Testis (tissue), 3 donors: ENCODE results near the gene TRIM31. TPM values are rescaled to one million over a fixed set of nuclear protein-coding genes. Genes with fewer than 3 reads are reported as not detected.

Source experiments
- DNase-seq: peaks from one replicate; pipeline ENCODE4 v3.0.0-alpha.2; 2019
- H3K27ac ChIP-seq, 2 donors: fragments of 200-600 bp; sonication (generic); one replicate each; pipeline ENCODE4 v1.5.1; 2019
- H3K27me3 ChIP-seq: fragments of 200-600 bp; sonication (generic); one replicate; pipeline ENCODE4 v1.5.1; 2019
- H3K36me3 ChIP-seq: fragments of 200-600 bp; sonication (generic); one replicate; pipeline ENCODE4 v1.5.1; 2017; ENCODE audit warnings: low read depth; ENCODE audit errors: missing control alignments
- H3K4me1 ChIP-seq: fragments of 200-600 bp; sonication (generic); one replicate; pipeline ENCODE4 v1.5.1; 2019
- H3K4me3 ChIP-seq, 2 donors: fragments of 200-600 bp; sonication (generic); one replicate each; pipeline ENCODE4 v1.5.1; 2017 to 2019
- H3K9me3 ChIP-seq: fragments of 200-600 bp; sonication (generic); one replicate; pipeline ENCODE4 v1.5.1; 2017
- POLR2A ChIP-seq: fragments of 450-650 bp; IDR thresholded peaks from one replicate; pipeline ENCODE4 v1.6.1; 2017; ENCODE audit warnings: antibody characterized with exemption, mild to moderate bottlenecking, moderate library complexity
- WGBS, 2 donors: methylation state at CpG; one replicate each; pipeline ENCODE4 v1.1.5; 2018; 5-methylcytosine and 5-hydroxymethylcytosine counted together
- intact Hi-C: fragments of 100-400 bp; cut with DNase I; formaldehyde crosslinking; loops from one replicate; pipeline ENCODE4 v1.15.1; 2023; ENCODE audit warnings: low total_unique reads
- polyA plus RNA-seq: library from polyadenylated mRNA; stranded (reverse); fragments of 350-450 nt; fragmentation: Illumina TruSeq; extraction: RNeasy Lipid Tissue Mini Kit (QIAGEN cat#74804); gene quantifications from one replicate; pipeline ENCODE4 v1.2.3, GENCODE V29; 2014; ENCODE audit warnings: low read depth, low replicate concordance; ENCODE audit not compliant: insufficient read depth
- total RNA-seq, 2 donors: library from RNA; depleted of rRNA; stranded (reverse); fragments of >200 nt; gene quantifications; one replicate each; pipeline ENCODE4 v1.2.3, GENCODE V29; 2016
- TF ChIP-seq, protein P1 (sequence below), 3 experiments: fragments of 450-650 bp in 2 of 3; fragments of 200-600 bp in 1 of 3; sonication (generic) in 1 of 3; IDR thresholded peaks; one replicate each; pipeline ENCODE4 v1.5.1; 2016 to 2019; ENCODE audit warnings: antibody characterized with exemption in 3 of 3, mild to moderate bottlenecking in 2 of 3, moderate library complexity in 1 of 3

TRIM31 gene
- total and polyA plus RNA-seq, 3 donors from 2014 or later, result 0.50 to 6.4 (median 4.0) TPM

- no peaks in the 10 kb centered on the region for H3K27me3 ChIP-seq
- TF ChIP-seq, protein P1, sequence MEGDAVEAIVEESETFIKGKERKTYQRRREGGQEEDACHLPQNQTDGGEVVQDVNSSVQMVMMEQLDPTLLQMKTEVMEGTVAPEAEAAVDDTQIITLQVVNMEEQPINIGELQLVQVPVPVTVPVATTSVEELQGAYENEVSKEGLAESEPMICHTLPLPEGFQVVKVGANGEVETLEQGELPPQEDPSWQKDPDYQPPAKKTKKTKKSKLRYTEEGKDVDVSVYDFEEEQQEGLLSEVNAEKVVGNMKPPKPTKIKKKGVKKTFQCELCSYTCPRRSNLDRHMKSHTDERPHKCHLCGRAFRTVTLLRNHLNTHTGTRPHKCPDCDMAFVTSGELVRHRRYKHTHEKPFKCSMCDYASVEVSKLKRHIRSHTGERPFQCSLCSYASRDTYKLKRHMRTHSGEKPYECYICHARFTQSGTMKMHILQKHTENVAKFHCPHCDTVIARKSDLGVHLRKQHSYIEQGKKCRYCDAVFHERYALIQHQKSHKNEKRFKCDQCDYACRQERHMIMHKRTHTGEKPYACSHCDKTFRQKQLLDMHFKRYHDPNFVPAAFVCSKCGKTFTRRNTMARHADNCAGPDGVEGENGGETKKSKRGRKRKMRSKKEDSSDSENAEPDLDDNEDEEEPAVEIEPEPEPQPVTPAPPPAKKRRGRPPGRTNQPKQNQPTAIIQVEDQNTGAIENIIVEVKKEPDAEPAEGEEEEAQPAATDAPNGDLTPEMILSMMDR (IDR thresholded peaks at IDR 0.05), result no peak
- TF ChIP-seq POLR2A, result no peak
- WGBS, 2 donors, result 75 to 81% methylated on average over 6 of the region's 6 CpGs
Observed at GRCh38 chr6:30092852-30093543, 19.9 kb downstream of the TRIM31 start.

GRCh38 chr6:30091577-30092381 is 21.1 kb downstream of the TRIM31 start:
- peak; percentile 74 for DNase-seq
- 57 to 62% methylated on average over 11 of the region's 11 CpGs for WGBS, 2 donors
- Histone ChIP-seq H3K4me1 (peaks cover 8% of the 10 kb centered on the region), H3K27me3 (no peaks in the 10 kb centered on the region), H3K27ac (no peak overlapping the region), H3K36me3 (no peaks in the 10 kb centered on the region), H3K9me3 (no peaks in the 10 kb centered on the region), H3K4me3 (no peak overlapping the region)
- intact Hi-C loops, result no loop called here
- TF ChIP-seq POLR2A, result no peak
- TF ChIP-seq, protein P1 (IDR thresholded peaks at IDR 0.05), result no peak

More at GRCh38 chr6:30092852-30093543, 19.9 kb downstream of the TRIM31 start:
- no peak overlapping the region for H3K27ac ChIP-seq
- intact Hi-C loops, result no loop called here
- no peak for DNase-seq
- H3K4me1 ChIP-seq, result peaks cover 8% of the 10 kb centered on the region
- H3K36me3 ChIP-seq, result no peaks in the 10 kb centered on the region
- no peak overlapping the region for H3K4me3 ChIP-seq
- no peaks in the 10 kb centered on the region for H3K9me3 ChIP-seq

DNA sequence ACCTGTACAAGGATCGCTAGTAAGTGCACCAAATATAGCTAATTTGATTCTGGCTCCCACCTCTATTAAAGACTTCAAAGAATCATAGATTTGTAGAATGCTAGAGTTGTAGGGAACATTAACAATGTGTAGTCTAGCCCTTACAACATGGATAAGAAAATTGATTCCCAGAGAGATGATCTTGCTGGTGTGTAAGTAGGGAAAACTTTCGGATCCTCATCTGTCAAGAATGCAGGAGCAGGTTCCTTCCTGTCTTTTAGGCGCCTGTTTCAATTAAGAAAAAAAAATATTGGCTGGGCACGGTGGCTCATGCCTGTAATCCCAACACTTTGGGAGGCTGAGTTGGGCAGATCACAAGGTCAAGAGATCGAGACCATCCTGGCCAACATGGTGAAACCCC is 25.0 kb downstream of the TRIM31 start:
- no peaks in the 10 kb centered on the region for H3K27me3 ChIP-seq
- intact Hi-C loops, result no loop called here

DNA sequence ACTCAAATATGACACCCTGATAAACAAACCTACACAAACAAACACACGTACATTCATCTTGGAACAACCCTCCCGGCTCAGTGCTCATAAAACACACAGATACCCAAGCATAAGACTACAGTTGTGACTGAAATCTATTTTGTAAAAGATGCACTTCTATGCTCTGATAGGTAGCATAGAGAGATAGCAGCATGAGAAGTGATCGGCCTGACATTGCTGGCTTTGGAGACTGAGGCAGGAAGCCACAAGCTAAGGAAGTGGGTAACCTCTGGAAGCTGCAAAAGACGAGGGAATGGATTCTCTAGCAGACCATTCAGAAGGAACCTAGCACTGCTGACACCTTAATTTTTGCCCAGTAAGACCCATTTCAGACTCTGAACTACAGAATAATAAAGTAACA is 35.7 kb downstream of the TRIM31 start:
- H3K4me1 ChIP-seq, result peaks cover 40% of the 10 kb centered on the region
- WGBS, 2 donors, result 36 to 55% methylated on average over 4 of the region's 4 CpGs
- H3K9me3 ChIP-seq, result no peaks in the 10 kb centered on the region
- no peak overlapping the region for H3K4me3 ChIP-seq
- H3K27ac ChIP-seq, result no peak overlapping the region
- intact Hi-C loops, result no loop called here
- H3K36me3 ChIP-seq, result no peaks in the 10 kb centered on the region
- DNase-seq, result no peak
- TF ChIP-seq, protein P1 (IDR thresholded peaks at IDR 0.05), result no peak
- no peak for TF ChIP-seq POLR2A
- H3K27me3 ChIP-seq, result no peaks in the 10 kb centered on the region

More for the DNA sequence above, 25.0 kb downstream of the TRIM31 start:
- Histone ChIP-seq H3K4me1 (peaks cover 8% of the 10 kb centered on the region), H3K9me3 (no peaks in the 10 kb centered on the region), H3K27ac (no peak overlapping the region), H3K4me3 (no peak overlapping the region), H3K36me3 (no peaks in the 10 kb centered on the region)
- DNase-seq, result no peak
- 85 to 89% methylated on average over 5 of the region's 5 CpGs for WGBS, 2 donors
- TF ChIP-seq, protein P1 (IDR thresholded peaks at IDR 0.05), result no peak
- TF ChIP-seq POLR2A, result no peak
